ENCODE measurements around the gene HBS1L.
A peak's percentile ranks its signal among the peaks of the same experiment; 100 is the strongest.

HBS1L gene

GRCh38 chr6:135087403-135087802, 32.8 kb upstream of the HBS1L start:
- Histone ChIP-seq H3K27me3 (ENCODE audit: control insufficient read depth, low read length) (no peaks in the 10 kb centered on the region), H3F3A (ENCODE audit: control insufficient read depth, insufficient read depth) (peaks cover 2% of the 10 kb centered on the region; the same call in 1 of the 2 replicates), H3K79me2 (ENCODE audit: control insufficient read depth, low read length) (no peaks in the 10 kb centered on the region), H3K4me3 (ENCODE audit: low read length) (peak overlapping the region; percentile 11), H4K20me1 (ENCODE audit: control insufficient read depth, insufficient read depth, low read depth, low read length) (no peaks in the 10 kb centered on the region), H3K4me2 (ENCODE audit: low read length) (peak overlapping the region; percentile 65), H3K9me3 (ENCODE audit: control insufficient read depth, insufficient read depth, low read length) (peaks cover 6% of the 10 kb centered on the region), H3K9me2 (replicated peaks; ENCODE audit: control insufficient read depth, low read length) (no peaks in the 10 kb centered on the region), H3K36me3 (ENCODE audit: control insufficient read depth, low read length) (peaks cover 6% of the 10 kb centered on the region), H3K4me1 (ENCODE audit: control insufficient read depth, low read length) (peaks cover 77% of the 10 kb centered on the region), H3K27ac (ENCODE audit: low read depth, low read length) (no peak overlapping the region; the same call in 1 of the 2 replicates)
- TF ChIP-seq CTCF (IDR thresholded peaks at IDR 0.05; ENCODE audit: low read depth, low read length, poor library complexity, severe bottlenecking): peak; percentile 55
- TF ChIP-seq EZH2phosphoT487 (IDR thresholded peaks at IDR 0.05; ENCODE audit: borderline replicate concordance, low read length): no peak

GRCh38 chr6:135086414-135086764, 31.8 kb upstream of the HBS1L start:
- H3K4me3 ChIP-seq (ENCODE audit: low read length): peak overlapping the region; percentile 58
- H3K4me1 ChIP-seq (ENCODE audit: control insufficient read depth, low read length): peaks cover 76% of the 10 kb centered on the region
- peaks cover 13% of the 10 kb centered on the region for H3K9me3 ChIP-seq (ENCODE audit: control insufficient read depth, insufficient read depth, low read length)
- peaks cover 6% of the 10 kb centered on the region for H3K36me3 ChIP-seq (ENCODE audit: control insufficient read depth, low read length)
- peaks cover 2% of the 10 kb centered on the region; the same call in 1 of the 2 replicates for H3F3A ChIP-seq (ENCODE audit: control insufficient read depth, insufficient read depth)
- H4K20me1 ChIP-seq (ENCODE audit: control insufficient read depth, insufficient read depth, low read depth, low read length): no peaks in the 10 kb centered on the region
- H3K79me2 ChIP-seq (ENCODE audit: control insufficient read depth, low read length): no peaks in the 10 kb centered on the region
- no peaks in the 10 kb centered on the region for H3K27me3 ChIP-seq (ENCODE audit: control insufficient read depth, low read length)
- no peaks in the 10 kb centered on the region for H3K9me2 ChIP-seq (replicated peaks; ENCODE audit: control insufficient read depth, low read length)
- no peak for TF ChIP-seq EZH2phosphoT487 (IDR thresholded peaks at IDR 0.05; ENCODE audit: borderline replicate concordance, low read length)
- no peak for TF ChIP-seq CTCF (IDR thresholded peaks at IDR 0.05; ENCODE audit: low read depth, low read length, poor library complexity, severe bottlenecking)
- peak overlapping the region; percentile 65 for H3K4me2 ChIP-seq (ENCODE audit: low read length)
- peak overlapping the region; percentile 21; the same call in 1 of the 2 replicates for H3K27ac ChIP-seq (ENCODE audit: low read depth, low read length)

- Histone ChIP-seq H3K4me3 (ENCODE audit: low read length) (peak overlapping the region; percentile 58), H3K27ac (ENCODE audit: low read depth, low read length) (peak overlapping the region; percentile 21; the same call in 1 of the 2 replicates), H3K36me3 (ENCODE audit: control insufficient read depth, low read length) (peaks cover 6% of the 10 kb centered on the region), H3K9me2 (replicated peaks; ENCODE audit: control insufficient read depth, low read length) (no peaks in the 10 kb centered on the region), H3F3A (ENCODE audit: control insufficient read depth, insufficient read depth) (peaks cover 2% of the 10 kb centered on the region; the same call in 1 of the 2 replicates), H3K79me2 (ENCODE audit: control insufficient read depth, low read length) (no peaks in the 10 kb centered on the region), H4K20me1 (ENCODE audit: control insufficient read depth, insufficient read depth, low read depth, low read length) (no peaks in the 10 kb centered on the region), H3K9me3 (ENCODE audit: control insufficient read depth, insufficient read depth, low read length) (peaks cover 13% of the 10 kb centered on the region), H3K4me2 (ENCODE audit: low read length) (peak overlapping the region; percentile 65), H3K4me1 (ENCODE audit: control insufficient read depth, low read length) (peaks cover 71% of the 10 kb centered on the region), H3K27me3 (ENCODE audit: control insufficient read depth, low read length) (no peaks in the 10 kb centered on the region)
- TF ChIP-seq EZH2phosphoT487 (IDR thresholded peaks at IDR 0.05; ENCODE audit: borderline replicate concordance, low read length): no peak
- TF ChIP-seq CTCF (IDR thresholded peaks at IDR 0.05; ENCODE audit: low read depth, low read length, poor library complexity, severe bottlenecking): no peak
Observed at GRCh38 chr6:135085700-135086413, 31.2 kb upstream of the HBS1L start.
